Testis (tissue), 3 donors: Measurements from ENCODE around the gene SRBD1. TPM values are rescaled to one million over a fixed set of nuclear protein-coding genes. Genes with fewer than 3 reads are reported as not detected.

Experiments used
- DNase-seq: peaks from one replicate; pipeline ENCODE4 v3.0.0-alpha.2; 2019
- H3K27ac ChIP-seq, 2 donors: fragments of 200-600 bp; sonication (generic); one replicate each; pipeline ENCODE4 v1.5.1; 2019
- H3K27me3 ChIP-seq: fragments of 200-600 bp; sonication (generic); one replicate; pipeline ENCODE4 v1.5.1; 2019
- H3K36me3 ChIP-seq: fragments of 200-600 bp; sonication (generic); one replicate; pipeline ENCODE4 v1.5.1; 2017; ENCODE audit warnings: low read depth; ENCODE audit errors: missing control alignments
- H3K4me1 ChIP-seq: fragments of 200-600 bp; sonication (generic); one replicate; pipeline ENCODE4 v1.5.1; 2019
- H3K4me3 ChIP-seq, 2 donors: fragments of 200-600 bp; sonication (generic); one replicate each; pipeline ENCODE4 v1.5.1; 2017 to 2019
- H3K9me3 ChIP-seq: fragments of 200-600 bp; sonication (generic); one replicate; pipeline ENCODE4 v1.5.1; 2017
- CTCF ChIP-seq, 3 experiments: fragments of 450-650 bp in 2 of 3; fragments of 200-600 bp in 1 of 3; sonication (generic) in 1 of 3; IDR thresholded peaks; one replicate each; pipeline ENCODE4 v1.5.1; 2016 to 2019; ENCODE audit warnings: antibody characterized with exemption in 3 of 3, mild to moderate bottlenecking in 2 of 3, moderate library complexity in 1 of 3
- POLR2A ChIP-seq: fragments of 450-650 bp; IDR thresholded peaks from one replicate; pipeline ENCODE4 v1.6.1; 2017; ENCODE audit warnings: antibody characterized with exemption, mild to moderate bottlenecking, moderate library complexity
- WGBS, 2 donors: methylation state at CpG; one replicate each; pipeline ENCODE4 v1.1.5; 2018; 5-methylcytosine and 5-hydroxymethylcytosine counted together
- intact Hi-C: fragments of 100-400 bp; cut with DNase I; formaldehyde crosslinking; loops from one replicate; pipeline ENCODE4 v1.15.1; 2023; ENCODE audit warnings: low total_unique reads
- polyA plus RNA-seq: library from polyadenylated mRNA; stranded (reverse); fragments of 350-450 nt; fragmentation: Illumina TruSeq; extraction: RNeasy Lipid Tissue Mini Kit (QIAGEN cat#74804); gene quantifications from one replicate; pipeline ENCODE4 v1.2.3, GENCODE V29; 2014; ENCODE audit warnings: low read depth, low replicate concordance; ENCODE audit not compliant: insufficient read depth
- total RNA-seq, 2 donors: library from RNA; depleted of rRNA; stranded (reverse); fragments of >200 nt; gene quantifications; one replicate each; pipeline ENCODE4 v1.2.3, GENCODE V29; 2016

SRBD1 gene
- total and polyA plus RNA-seq, 3 donors from 2014 or later = 9.0 to 29.7 (median 27.8) TPM

- no peak overlapping the region for H3K27ac ChIP-seq
- H3K27me3 ChIP-seq = no peaks in the 10 kb centered on the region
- intact Hi-C loops = no loop called here
- no peaks in the 10 kb centered on the region for H3K4me1 ChIP-seq
- WGBS, 2 donors = 87 to 91% methylated on average over 1 of the region's 1 CpG
- no peaks in the 10 kb centered on the region for H3K9me3 ChIP-seq
- DNase-seq = no peak
- H3K36me3 ChIP-seq = no peaks in the 10 kb centered on the region
- H3K4me3 ChIP-seq = no peak overlapping the region
- no peak for TF ChIP-seq POLR2A
- no peak for TF ChIP-seq CTCF (IDR thresholded peaks at IDR 0.05)
Observed at GRCh38 chr2:45627911-45628310, 16.8 kb upstream of the SRBD1 start.

- TF ChIP-seq POLR2A (no peak), CTCF (IDR thresholded peaks at IDR 0.05) (no peak)
- H3K9me3 ChIP-seq = no peaks in the 10 kb centered on the region
- H3K36me3 ChIP-seq = no peaks in the 10 kb centered on the region
- no peak overlapping the region for H3K4me3 ChIP-seq
- no peak for DNase-seq
- intact Hi-C loops = no loop called here
- H3K27me3 ChIP-seq = no peaks in the 10 kb centered on the region
- H3K4me1 ChIP-seq = no peaks in the 10 kb centered on the region
- H3K27ac ChIP-seq = no peak overlapping the region
- 83 to 85% methylated on average over 8 of the region's 8 CpGs for WGBS, 2 donors
Observed at GRCh38 chr2:45626387-45627221, 15.5 kb upstream of the SRBD1 start.

GRCh38 chr2:45625824-45626223, 14.8 kb upstream of the SRBD1 start:
- Histone ChIP-seq H3K36me3 (no peaks in the 10 kb centered on the region), H3K4me1 (no peaks in the 10 kb centered on the region), H3K4me3 (no peak overlapping the region), H3K27me3 (no peaks in the 10 kb centered on the region), H3K27ac (no peak overlapping the region), H3K9me3 (no peaks in the 10 kb centered on the region)
- intact Hi-C loops = no loop called here
- no peak for TF ChIP-seq POLR2A
- TF ChIP-seq CTCF (IDR thresholded peaks at IDR 0.05) = no peak
- DNase-seq = no peak

- Histone ChIP-seq H3K4me3 (no peak overlapping the region), H3K4me1 (no peaks in the 10 kb centered on the region), H3K36me3 (no peaks in the 10 kb centered on the region), H3K9me3 (no peaks in the 10 kb centered on the region), H3K27me3 (no peaks in the 10 kb centered on the region), H3K27ac (no peak overlapping the region)
- no peak for TF ChIP-seq CTCF (IDR thresholded peaks at IDR 0.05)
- no peak for DNase-seq
- intact Hi-C loops = no loop called here
- 89 to 90% methylated on average over 3 of the region's 3 CpGs for WGBS, 2 donors
Observed at GRCh38 chr2:45623098-45623497, 12.0 kb upstream of the SRBD1 start.
